ENCODE measurements around the gene UACA.

GRCh38 chr15:70777170-70777926, 14.0 kb upstream of the UACA start:
- TF ChIP-seq CTCF (IDR thresholded peaks at IDR 0.05), result no peak
- no peak for TF ChIP-seq POLR2A (IDR thresholded peaks at IDR 0.05)
